Mucosa of descending colon (tissue), 3 donors: ENCODE data around the gene RAP2A. TPM values are rescaled to one million over a fixed set of nuclear protein-coding genes. Genes with fewer than 3 reads are reported as not detected.

ENCODE experiments used
- ATAC-seq: fragments of 200-7000 bp; cut with Tn5 transposase; one replicate; pipeline ENCODE4 v1.9.1; 2020; ENCODE audit warnings: mild to moderate bottlenecking, moderate library complexity
- DNase-seq, 3 donors: peaks; one replicate each; pipeline ENCODE4 v3.0.0-alpha.2; 2020
- H3K36me3 ChIP-seq: fragments of 200-600 bp; one replicate; pipeline ENCODE4 v1.8.0; 2021; ENCODE audit warnings: low read depth, mild to moderate bottlenecking
- H3K4me1 ChIP-seq: fragments of 200-600 bp; one replicate; pipeline ENCODE4 v1.8.0; 2021; ENCODE audit warnings: low read depth, mild to moderate bottlenecking
- H3K4me3 ChIP-seq: fragments of 200-600 bp; one replicate; pipeline ENCODE4 v1.8.0; 2021; ENCODE audit warnings: mild to moderate bottlenecking
- H3K9me3 ChIP-seq: fragments of 200-600 bp; one replicate; pipeline ENCODE4 v1.8.0; 2021; ENCODE audit warnings: mild to moderate bottlenecking
- intact Hi-C, 2 donors: fragments of 100-400 bp; cut with DNase I in 1 of 2; cut with micrococcal nuclease in 1 of 2; formaldehyde crosslinking; loops; one replicate each; pipeline versions ENCODE4 v1.11.0 to v1.11.1; 2022; cut with DNase I, micrococcal nuclease
- total RNA-seq, 3 donors: library from RNA; stranded (reverse); fragmentation: NEBNext Ultra II Directional in 2 of 3; extraction: Animal tissue kit (Norgen Biotek cat#: 25700) in 2 of 3; gene quantifications; one replicate each; pipeline versions ENCODE4 v1.2.1 to v1.2.4, GENCODE V29; 2021 to 2023
- TF ChIP-seq, protein P1 (sequence below): fragments of 200-600 bp; IDR thresholded peaks from one replicate; pipeline ENCODE4 v1.8.0; 2022; ENCODE audit warnings: antibody characterized with exemption, mild to moderate bottlenecking
- donor health status: DM: no; HTN: no; CAD: no; lungs with moderate emphysema.
- donor health status: DM: no; HTN: no; CAD: no.
- donor health status: DM: no; HTN: yes; CAD: no.

RAP2A gene
- total RNA-seq, 3 donors from 2014 or later = 25.5 to 32.5 (median 29.8) TPM

DNA sequence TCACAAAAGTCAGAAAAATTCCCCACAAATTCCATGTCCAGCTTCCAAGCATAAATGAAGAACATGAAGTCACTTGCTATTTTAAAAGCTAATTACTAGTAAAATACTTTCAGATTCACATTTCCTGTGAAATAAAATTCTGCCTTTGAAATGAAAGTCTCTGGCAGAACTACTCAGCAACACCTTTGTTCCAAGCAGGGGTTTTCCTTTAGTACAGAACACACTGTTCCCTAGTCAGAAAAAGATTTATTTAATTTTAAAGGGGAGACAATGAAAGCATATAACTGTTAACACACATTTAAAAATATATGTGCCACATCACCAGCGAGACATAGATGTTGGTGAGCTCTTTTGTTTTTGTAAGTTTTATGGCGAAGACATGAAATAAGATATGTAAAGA, 26.4 kb upstream of the RAP2A start:
- Histone ChIP-seq H3K9me3 (no peaks in the 10 kb centered on the region), H3K4me3 (no peak overlapping the region)
- TF ChIP-seq, protein P1, sequence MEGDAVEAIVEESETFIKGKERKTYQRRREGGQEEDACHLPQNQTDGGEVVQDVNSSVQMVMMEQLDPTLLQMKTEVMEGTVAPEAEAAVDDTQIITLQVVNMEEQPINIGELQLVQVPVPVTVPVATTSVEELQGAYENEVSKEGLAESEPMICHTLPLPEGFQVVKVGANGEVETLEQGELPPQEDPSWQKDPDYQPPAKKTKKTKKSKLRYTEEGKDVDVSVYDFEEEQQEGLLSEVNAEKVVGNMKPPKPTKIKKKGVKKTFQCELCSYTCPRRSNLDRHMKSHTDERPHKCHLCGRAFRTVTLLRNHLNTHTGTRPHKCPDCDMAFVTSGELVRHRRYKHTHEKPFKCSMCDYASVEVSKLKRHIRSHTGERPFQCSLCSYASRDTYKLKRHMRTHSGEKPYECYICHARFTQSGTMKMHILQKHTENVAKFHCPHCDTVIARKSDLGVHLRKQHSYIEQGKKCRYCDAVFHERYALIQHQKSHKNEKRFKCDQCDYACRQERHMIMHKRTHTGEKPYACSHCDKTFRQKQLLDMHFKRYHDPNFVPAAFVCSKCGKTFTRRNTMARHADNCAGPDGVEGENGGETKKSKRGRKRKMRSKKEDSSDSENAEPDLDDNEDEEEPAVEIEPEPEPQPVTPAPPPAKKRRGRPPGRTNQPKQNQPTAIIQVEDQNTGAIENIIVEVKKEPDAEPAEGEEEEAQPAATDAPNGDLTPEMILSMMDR = no peak

DNA sequence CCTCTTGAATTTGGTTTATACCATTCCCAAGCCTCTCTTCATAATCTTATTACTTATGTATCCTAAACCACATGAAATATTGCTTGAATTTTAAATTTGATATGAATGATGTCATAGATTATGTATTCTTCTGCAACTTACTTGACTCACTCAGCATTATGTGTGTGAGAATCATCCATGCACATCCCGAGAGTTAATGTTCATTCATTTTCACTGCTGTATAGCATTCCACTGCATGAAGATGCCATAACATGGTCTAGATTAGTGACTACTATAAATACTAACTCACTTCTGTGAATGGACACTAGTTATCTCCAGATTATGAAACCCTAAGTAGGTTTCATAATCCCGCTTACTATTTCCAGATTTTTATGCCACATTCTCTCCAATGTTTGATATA, 25.0 kb upstream of the RAP2A start:
- ATAC-seq (no peak), DNase-seq (no peak)
- TF ChIP-seq, protein P1 = no peak
- no peaks in the 10 kb centered on the region for H3K4me1 ChIP-seq
- no peaks in the 10 kb centered on the region for H3K9me3 ChIP-seq
- intact Hi-C loops = no loop called here
- no peak overlapping the region for H3K4me3 ChIP-seq
- no peaks in the 10 kb centered on the region for H3K36me3 ChIP-seq

More for the DNA sequence above, 26.4 kb upstream of the RAP2A start:
- DNase-seq = no peak
- no peak for ATAC-seq
- no peaks in the 10 kb centered on the region for H3K36me3 ChIP-seq
- intact Hi-C loops = no loop called here
- H3K4me1 ChIP-seq = no peaks in the 10 kb centered on the region

- Histone ChIP-seq H3K9me3 (no peaks in the 10 kb centered on the region), H3K4me3 (no peak overlapping the region), H3K4me1 (no peaks in the 10 kb centered on the region), H3K36me3 (no peaks in the 10 kb centered on the region)
- DNase-seq = no peak
- intact Hi-C loops = no loop called here
- no peak for ATAC-seq
- TF ChIP-seq, protein P1 = no peak
Observed at GRCh38 chr13:97411984-97412383, 22.0 kb upstream of the RAP2A start.

GRCh38 chr13:97413694-97414093, 20.3 kb upstream of the RAP2A start:
- ATAC-seq (peak; percentile 63), DNase-seq (no peak)
- no peaks in the 10 kb centered on the region for H3K36me3 ChIP-seq
- intact Hi-C loops = no loop called here
- TF ChIP-seq, protein P1 = no peak
- no peaks in the 10 kb centered on the region for H3K4me1 ChIP-seq
- H3K4me3 ChIP-seq = no peak overlapping the region
- no peaks in the 10 kb centered on the region for H3K9me3 ChIP-seq

DNA sequence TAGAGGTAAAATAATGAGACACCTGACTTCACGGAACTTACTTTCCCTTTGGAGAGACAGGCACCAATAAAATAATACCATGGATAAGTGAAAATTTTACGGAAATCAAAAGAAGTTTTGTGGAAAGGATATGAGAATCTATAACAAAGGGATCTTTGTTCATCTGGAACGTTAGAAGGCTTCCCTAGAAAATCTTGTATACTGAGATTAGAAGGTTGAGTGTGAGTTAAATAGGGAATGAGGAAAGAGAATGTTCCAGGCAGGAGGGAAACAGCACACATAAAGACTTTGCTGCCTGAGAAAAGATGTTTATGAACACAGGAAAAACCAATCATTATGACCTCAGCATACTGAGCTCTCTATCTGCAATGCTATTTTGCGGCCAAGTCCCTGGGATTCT, 19.6 kb upstream of the RAP2A start:
- H3K36me3 ChIP-seq = no peaks in the 10 kb centered on the region
- DNase-seq (no peak), ATAC-seq (peak; percentile 49)
- H3K4me3 ChIP-seq = no peak overlapping the region
- H3K4me1 ChIP-seq = no peaks in the 10 kb centered on the region
- TF ChIP-seq, protein P1 = no peak
- intact Hi-C loops = no loop called here
- H3K9me3 ChIP-seq = no peaks in the 10 kb centered on the region

DNA sequence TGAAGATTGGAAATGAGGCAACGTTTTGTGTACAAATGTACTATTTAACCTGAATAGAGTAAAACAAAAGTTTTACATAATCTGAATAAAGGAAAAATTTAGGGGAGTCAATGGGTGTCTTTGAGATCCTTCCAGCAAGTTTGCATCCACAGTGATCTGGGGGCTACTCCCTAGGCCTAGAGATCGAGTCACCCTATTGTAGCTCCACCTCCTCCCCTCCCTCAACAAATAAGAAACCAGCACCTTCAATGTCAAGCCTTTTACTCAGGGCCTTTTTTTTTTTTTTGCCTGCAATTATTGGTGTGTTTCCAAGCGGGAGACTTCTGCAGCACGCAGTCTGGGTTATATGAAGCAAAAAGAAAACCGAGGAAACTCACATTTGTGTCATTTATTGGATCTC, 16.3 kb upstream of the RAP2A start:
- Histone ChIP-seq H3K36me3 (no peaks in the 10 kb centered on the region), H3K4me1 (no peaks in the 10 kb centered on the region), H3K4me3 (no peak overlapping the region), H3K9me3 (no peaks in the 10 kb centered on the region)
- intact Hi-C loops = no loop called here
- TF ChIP-seq, protein P1 = no peak
- DNase-seq = no peak
- ATAC-seq = no peak
